Smooth muscle cell (in vitro differentiated cells): ENCODE measurements around the gene FGF22. TPM values are rescaled to one million over a fixed set of nuclear protein-coding genes. Genes with fewer than 3 reads are reported as not detected.
"Not testable (repeated sequence)": the region's sequence is repeated elsewhere in the genome, so short reads cannot be mapped to it uniquely, and the experiment has no call there.

Experiments
- DNase-seq: peaks from one replicate; lab custom pipeline; 2025; ENCODE audit not compliant: unreplicated experiment; lab: John Stamatoyannopoulos, UW
- H2AFZ ChIP-seq: fragments of 200-600 bp; sonication (generic); 2 replicates; pipeline ENCODE4 v1.6.0; 2016; ENCODE audit warnings: antibody characterized with exemption, low read depth, mild to moderate bottlenecking
- H3F3A ChIP-seq: fragments of 200-600 bp; sonication (generic); 2 replicates; pipeline ENCODE4 v1.6.0; 2017; ENCODE audit warnings: antibody characterized with exemption, low read depth
- H3K27ac ChIP-seq: fragments of 200-600 bp; sonication (generic); 2 replicates; pipeline ENCODE4 v1.5.1; 2016; ENCODE audit warnings: low read depth, mild to moderate bottlenecking
- H3K27me3 ChIP-seq: fragments of 200-600 bp; sonication (generic); 2 replicates; pipeline ENCODE4 v1.6.1; 2016; ENCODE audit warnings: low read depth, mild to moderate bottlenecking
- H3K36me3 ChIP-seq: fragments of 200-600 bp; sonication (generic); 2 replicates; pipeline ENCODE4 v1.5.1; 2016; ENCODE audit warnings: low read depth
- H3K4me1 ChIP-seq: fragments of 200-600 bp; sonication (generic); 2 replicates; pipeline ENCODE4 v1.5.1; 2016; ENCODE audit warnings: low read depth
- H3K4me2 ChIP-seq: fragments of 200-600 bp; sonication (generic); 2 replicates; pipeline ENCODE4 v1.6.0; 2016; ENCODE audit warnings: mild to moderate bottlenecking
- H3K4me3 ChIP-seq: fragments of 200-600 bp; sonication (generic); 2 replicates; pipeline ENCODE4 v1.5.1; 2016; ENCODE audit warnings: mild to moderate bottlenecking
- H3K79me2 ChIP-seq: fragments of 200-600 bp; sonication (generic); 2 replicates; pipeline ENCODE4 v1.6.0; 2016; ENCODE audit warnings: low read depth, mild to moderate bottlenecking
- H3K9ac ChIP-seq: fragments of 200-600 bp; sonication (generic); 2 replicates; pipeline ENCODE4 v1.6.0; 2016; ENCODE audit warnings: low read depth
- H3K9me3 ChIP-seq: fragments of 200-600 bp; sonication (generic); replicated peaks from 2 replicates; pipeline ENCODE4 v1.5.1; 2016; ENCODE audit warnings: low read depth
- H4K20me1 ChIP-seq: fragments of 200-600 bp; sonication (generic); 2 replicates; pipeline ENCODE4 v1.6.0; 2016; ENCODE audit warnings: low read depth
- CTCF ChIP-seq: fragments of 200-600 bp; sonication (generic); IDR thresholded peaks from 2 replicates; pipeline ENCODE4 v1.5.1; 2017; ENCODE audit warnings: borderline replicate concordance, mild to moderate bottlenecking, antibody characterized with exemption; ENCODE audit not compliant: insufficient read depth, poor library complexity, severe bottlenecking
- WGBS: methylation state at CpG from one replicate; pipeline ENCODE4 v1.1.7; 2016; ENCODE audit warnings: low lambda C conversion rate; 5-methylcytosine and 5-hydroxymethylcytosine counted together
- polyA plus RNA-seq: library from polyadenylated mRNA; unstranded; fragments of >200 nt; fragmentation: Nextera tagmentation; extraction: Ambion mirVana; gene quantifications from 2 replicates; pipeline ENCODE4 v1.2.1, GENCODE V29; 2016
- total RNA-seq: library from RNA; depleted of rRNA; stranded (reverse); fragments of >200 nt; gene quantifications from 2 replicates; pipeline ENCODE4 v1.2.3, GENCODE V29; 2014

The FGF22 gene
- total and polyA plus RNA-seq, 2 experiments from 2014 or later = 0.18 TPM; not detected in 1

GRCh38 chr19:625257-625656 lies 14.4 kb upstream of the FGF22 start:
- Histone ChIP-seq H3K36me3 (no peaks in the 10 kb centered on the region), H2AFZ (no peak overlapping the region), H3K27ac (no peak overlapping the region), H3K4me1 (no peaks in the 10 kb centered on the region), H4K20me1 (peaks cover 15% of the 10 kb centered on the region), H3F3A (no peaks in the 10 kb centered on the region), H3K79me2 (no peaks in the 10 kb centered on the region), H3K27me3 (no peaks in the 10 kb centered on the region), H3K9ac (no peak overlapping the region), H3K4me3 (no peak overlapping the region), H3K9me3 (no peaks in the 10 kb centered on the region), H3K4me2 (no peak overlapping the region)
- no peak for DNase-seq
- WGBS = 94% methylated on average over 5 of the region's 5 CpGs
- TF ChIP-seq CTCF = no peak

GRCh38 chr19:626566-626965 lies 13.1 kb upstream of the FGF22 start:
- not testable (repeated sequence) for H3K9me3 ChIP-seq, H3K4me2 ChIP-seq, H3K9ac ChIP-seq, H3K36me3 ChIP-seq, H3K4me1 ChIP-seq, H3K27me3 ChIP-seq, H2AFZ ChIP-seq, H3K79me2 ChIP-seq, H3K4me3 ChIP-seq, H3F3A ChIP-seq, H3K27ac ChIP-seq, DNase-seq
- 94% methylated on average over 7 of the region's 7 CpGs for WGBS
- peaks cover 15% of the 10 kb centered on the region for H4K20me1 ChIP-seq

DNA sequence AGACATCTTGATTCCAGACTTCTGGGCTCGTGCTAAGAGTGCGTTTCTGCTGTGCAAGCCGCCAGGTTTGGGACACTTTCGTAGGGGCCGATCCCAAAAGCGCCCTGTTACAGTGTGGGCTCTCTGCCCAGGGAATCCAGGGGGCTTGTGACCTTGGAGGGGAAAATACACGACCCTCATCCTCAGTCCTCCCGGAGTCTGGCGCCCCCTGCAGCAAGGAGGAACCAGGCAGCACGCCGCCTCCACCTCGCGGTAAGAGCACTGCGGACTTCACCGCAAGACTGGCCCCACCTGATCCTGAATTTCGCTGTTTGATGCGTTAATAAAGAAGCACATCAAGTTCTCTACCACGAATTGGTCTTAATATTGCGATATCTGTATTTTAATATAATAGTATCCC lies 11.5 kb upstream of the FGF22 start:
- Histone ChIP-seq H3F3A (no peaks in the 10 kb centered on the region), H3K9ac (no peak overlapping the region), H3K4me3 (no peak overlapping the region), H2AFZ (no peak overlapping the region), H3K27me3 (no peaks in the 10 kb centered on the region), H3K36me3 (no peaks in the 10 kb centered on the region), H3K4me2 (no peak overlapping the region), H3K79me2 (peaks cover 6% of the 10 kb centered on the region), H4K20me1 (peaks cover 15% of the 10 kb centered on the region), H3K4me1 (no peaks in the 10 kb centered on the region), H3K27ac (no peak overlapping the region), H3K9me3 (no peaks in the 10 kb centered on the region)
- peak; percentile 36 for TF ChIP-seq CTCF
- DNase-seq = no peak
- WGBS = 83% methylated on average over 19 of the region's 19 CpGs

DNA sequence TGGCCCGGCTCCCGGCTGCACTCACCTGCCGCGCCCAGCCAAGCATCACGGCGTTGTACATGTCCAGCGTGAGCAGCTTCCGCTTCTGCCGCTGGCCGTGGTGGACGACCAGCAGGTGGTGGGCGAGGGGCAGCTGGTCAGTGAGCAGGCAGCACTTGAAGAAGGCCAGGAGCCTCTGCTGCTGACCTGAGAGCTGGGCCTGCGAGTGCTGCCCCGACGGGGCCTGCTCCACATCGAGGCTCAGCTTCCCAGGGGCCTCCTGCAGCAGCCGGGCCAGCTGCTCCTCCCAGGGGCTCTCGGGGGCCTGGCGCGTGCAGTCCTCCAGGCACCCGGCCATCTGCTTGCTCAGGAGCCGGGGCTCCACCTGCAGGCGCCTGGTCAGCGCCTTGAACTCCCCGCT lies 10.2 kb upstream of the FGF22 start:
- not testable (repeated sequence) for H3K79me2 ChIP-seq, H3K4me3 ChIP-seq, H3K27me3 ChIP-seq, H3K4me1 ChIP-seq, H3K9me3 ChIP-seq, H3K4me2 ChIP-seq, H3K27ac ChIP-seq, H3K36me3 ChIP-seq, H3K9ac ChIP-seq, H3F3A ChIP-seq, H2AFZ ChIP-seq, DNase-seq
- H4K20me1 ChIP-seq = peaks cover 11% of the 10 kb centered on the region
- WGBS = 96% methylated on average over 25 of the region's 25 CpGs
